ENCODE results near the gene ADCY3.

Gene ADCY3

GRCh38 chr2:24788816-24789215, 131.2 kb downstream of the ADCY3 start:
- Histone ChIP-seq H3K9ac (ENCODE audit: low read depth, low read length) (no peak overlapping the region), H3K36me3 (ENCODE audit: insufficient read depth, low read length) (no peaks in the 10 kb centered on the region), H3K4me1 (ENCODE audit: insufficient read depth, low read length) (peaks cover 17% of the 10 kb centered on the region), H3K9me3 (ENCODE audit: control insufficient read depth, insufficient read depth, low read length) (no peaks in the 10 kb centered on the region)

- no peak overlapping the region for H3K9ac ChIP-seq (ENCODE audit: low read depth, low read length)
- H3K4me1 ChIP-seq (ENCODE audit: insufficient read depth, low read length), result peaks cover 17% of the 10 kb centered on the region
- H3K9me3 ChIP-seq (ENCODE audit: control insufficient read depth, insufficient read depth, low read length), result no peaks in the 10 kb centered on the region
- no peaks in the 10 kb centered on the region for H3K36me3 ChIP-seq (ENCODE audit: insufficient read depth, low read length)
Observed at GRCh38 chr2:24787532-24787931, 132.5 kb downstream of the ADCY3 start.

- H3K9ac ChIP-seq (ENCODE audit: low read depth, low read length), result no peak overlapping the region
Observed at GRCh38 chr2:24785671-24786321, 134.2 kb downstream of the ADCY3 start.

DNA sequence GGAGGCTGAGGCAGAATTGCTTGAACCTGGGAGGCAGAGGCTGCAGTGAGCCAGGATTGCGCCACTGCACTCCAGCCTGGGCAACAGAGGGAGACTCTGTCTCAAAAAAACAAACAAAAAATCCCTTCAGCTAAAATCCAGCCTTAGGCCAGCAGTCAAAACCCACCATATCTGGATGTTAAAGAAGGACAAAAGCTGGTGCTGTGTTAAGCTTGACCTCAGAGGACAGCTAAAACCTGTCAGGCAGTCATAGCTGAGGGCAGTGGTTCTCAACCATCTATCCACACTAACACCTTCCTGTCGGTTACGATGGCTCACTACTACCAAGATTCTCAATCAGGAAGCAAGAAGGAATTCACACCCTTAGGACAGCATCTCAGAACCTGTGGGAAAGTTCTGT, 136.4 kb downstream of the ADCY3 start:
- Histone ChIP-seq H3K9me3 (ENCODE audit: control insufficient read depth, insufficient read depth, low read length) (no peaks in the 10 kb centered on the region), H3K36me3 (ENCODE audit: insufficient read depth, low read length) (no peaks in the 10 kb centered on the region), H3K9ac (ENCODE audit: low read depth, low read length) (no peak overlapping the region), H3K4me1 (ENCODE audit: insufficient read depth, low read length) (peaks cover 6% of the 10 kb centered on the region; the same call in 1 of the 2 replicates)

More at GRCh38 chr2:24785671-24786321, 134.2 kb downstream of the ADCY3 start:
- H3K36me3 ChIP-seq (ENCODE audit: insufficient read depth, low read length), result no peaks in the 10 kb centered on the region
- peaks cover 7% of the 10 kb centered on the region; the same call in 1 of the 2 replicates for H3K4me1 ChIP-seq (ENCODE audit: insufficient read depth, low read length)
- no peaks in the 10 kb centered on the region for H3K9me3 ChIP-seq (ENCODE audit: control insufficient read depth, insufficient read depth, low read length)

DNA sequence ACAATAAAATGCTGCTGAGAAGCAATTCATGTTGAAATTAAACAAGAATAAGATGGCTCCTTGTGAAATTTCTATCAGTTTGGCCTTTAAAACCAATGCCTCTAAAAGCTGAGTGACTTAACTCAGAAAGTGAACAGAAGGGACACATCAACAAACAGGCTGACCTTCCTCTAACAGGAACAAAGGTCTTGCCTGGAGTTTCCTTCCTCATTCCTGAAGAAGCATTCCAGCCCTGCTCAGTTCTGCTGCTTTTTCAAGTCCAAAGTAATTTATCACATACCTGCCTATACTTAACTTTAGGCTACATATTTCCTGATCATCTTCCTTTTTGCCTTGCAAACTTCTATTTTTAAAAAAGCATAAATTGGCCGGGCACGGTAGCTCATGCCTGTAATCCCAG, 140.9 kb downstream of the ADCY3 start:
- no peaks in the 10 kb centered on the region for H3K9me3 ChIP-seq (ENCODE audit: control insufficient read depth, insufficient read depth, low read length)
- peaks cover 13% of the 10 kb centered on the region; the same call in 1 of the 2 replicates for H3K4me1 ChIP-seq (ENCODE audit: insufficient read depth, low read length)
- H3K36me3 ChIP-seq (ENCODE audit: insufficient read depth, low read length), result no peaks in the 10 kb centered on the region
- no peak overlapping the region for H3K9ac ChIP-seq (ENCODE audit: low read depth, low read length)

DNA sequence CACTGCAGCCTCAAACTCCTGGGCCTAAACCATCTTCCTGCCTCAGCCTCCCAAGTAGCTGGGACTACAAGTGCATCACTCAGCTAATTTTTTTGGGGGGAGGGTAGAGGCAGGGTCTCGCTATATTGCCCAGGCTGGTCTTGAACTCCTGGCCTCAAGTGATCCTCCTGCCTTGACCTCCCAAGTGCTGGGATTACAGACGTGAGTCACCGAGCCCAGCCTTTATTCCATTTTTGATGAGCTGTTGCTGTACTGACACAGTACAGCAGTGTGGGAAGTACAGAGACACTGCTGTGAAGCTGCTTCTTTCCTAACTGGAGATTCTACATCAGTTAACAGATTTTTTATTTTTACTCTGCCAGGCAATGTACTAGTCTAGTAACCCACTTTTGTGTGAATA, 145.7 kb downstream of the ADCY3 start:
- Histone ChIP-seq H3K9me3 (ENCODE audit: control insufficient read depth, insufficient read depth, low read length) (no peaks in the 10 kb centered on the region), H3K36me3 (ENCODE audit: insufficient read depth, low read length) (no peaks in the 10 kb centered on the region), H3K4me1 (ENCODE audit: insufficient read depth, low read length) (peaks cover 13% of the 10 kb centered on the region; the same call in 1 of the 2 replicates), H3K9ac (ENCODE audit: low read depth, low read length) (no peak overlapping the region)

DNA sequence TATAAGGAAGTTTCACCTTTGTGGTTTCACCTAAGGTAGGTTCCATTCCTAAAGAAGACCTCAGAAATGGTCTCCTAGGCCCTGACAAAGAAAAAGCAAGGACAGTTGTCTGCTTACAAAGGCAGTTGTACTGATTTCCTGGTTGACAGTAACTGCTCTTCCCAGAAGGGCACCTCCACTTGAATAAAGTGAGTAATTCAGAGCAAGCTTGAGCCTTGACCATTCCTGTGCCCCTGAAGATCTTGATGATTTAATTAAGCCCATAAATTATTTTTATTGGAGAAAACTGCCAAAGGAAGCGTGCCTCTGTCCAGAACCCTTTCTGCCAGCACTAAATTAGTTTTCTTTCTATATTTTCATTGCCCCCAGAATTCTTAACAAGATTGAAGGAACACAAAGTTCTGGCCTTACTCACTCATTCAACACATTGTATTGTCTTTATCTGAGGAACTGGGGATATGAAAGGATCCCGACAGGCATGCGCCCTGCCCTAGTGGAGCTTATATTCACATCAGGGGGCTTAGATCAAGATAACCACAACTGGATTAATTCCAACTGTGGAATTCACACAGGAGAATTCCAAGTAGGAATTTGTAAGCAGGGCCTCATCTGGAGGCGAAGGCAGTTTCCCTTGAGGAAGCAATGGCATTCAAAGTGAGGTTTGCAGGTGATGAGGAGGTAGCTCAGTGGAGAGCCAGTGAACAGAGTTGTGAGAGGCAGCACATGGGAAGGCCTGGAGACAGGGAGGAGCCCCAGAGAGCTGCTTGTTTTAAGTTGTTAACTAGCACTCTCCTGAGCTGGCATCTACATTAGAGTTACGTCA, 148.1 kb downstream of the ADCY3 start:
- no peaks in the 10 kb centered on the region for H3K9me3 ChIP-seq (ENCODE audit: control insufficient read depth, insufficient read depth, low read length)
- no peaks in the 10 kb centered on the region for H3K4me1 ChIP-seq (ENCODE audit: insufficient read depth, low read length)
- no peak overlapping the region for H3K9ac ChIP-seq (ENCODE audit: low read depth, low read length)
- no peaks in the 10 kb centered on the region for H3K36me3 ChIP-seq (ENCODE audit: insufficient read depth, low read length)

- H3K4me1 ChIP-seq (ENCODE audit: insufficient read depth, low read length), result no peaks in the 10 kb centered on the region
- H3K9ac ChIP-seq (ENCODE audit: low read depth, low read length), result no peak overlapping the region
- H3K36me3 ChIP-seq (ENCODE audit: insufficient read depth, low read length), result no peaks in the 10 kb centered on the region
Observed at GRCh38 chr2:24771061-24771460, 149.0 kb downstream of the ADCY3 start.

More at GRCh38 chr2:24771061-24771460, 149.0 kb downstream of the ADCY3 start:
- no peaks in the 10 kb centered on the region for H3K9me3 ChIP-seq (ENCODE audit: control insufficient read depth, insufficient read depth, low read length)

Measured in ES-I3 (cell line).